ENCODE results near the gene CCR6. TPM values are rescaled to one million over a fixed set of nuclear protein-coding genes. Genes with fewer than 3 reads are reported as not detected.
A peak's percentile ranks its signal among the peaks of the same experiment; 100 is the strongest.
"Not testable (repeated sequence)": the region's sequence is repeated elsewhere in the genome, so short reads cannot be mapped to it uniquely, and the experiment has no call there.

The CCR6 gene
- total RNA-seq, 6 donors from 2014 or later, result 0.34 to 1.9 (median 1.0) TPM; not detected in 3

- not testable (repeated sequence) for H3K9me3 ChIP-seq, H3K27ac ChIP-seq, H3K4me3 ChIP-seq, H3K27me3 ChIP-seq, DNase-seq, H3K4me1 ChIP-seq, H3K36me3 ChIP-seq
- TF ChIP-seq CTCF (IDR thresholded peaks at IDR 0.05), result peak in 4 of 6 experiments; percentile 17 to 39 (median 24)
- peak in 1 of 2 donors; percentile 69 for ATAC-seq (ENCODE audit: low FRiP score in 2 of 2)
- WGBS, 2 donors, result 10 to 13% methylated on average over 4 of the region's 8 CpGs
Observed at GRCh38 chr6:167182913-167183314, 60.0 kb downstream of the CCR6 start.

GRCh38 chr6:167185101-167185500 lies 62.2 kb downstream of the CCR6 start:
- not testable (repeated sequence) for H3K27me3 ChIP-seq; H3K4me3 ChIP-seq; DNase-seq; ATAC-seq (ENCODE audit: low FRiP score in 2 of 2); H3K4me1 ChIP-seq; H3K9me3 ChIP-seq; H3K27ac ChIP-seq; H3K36me3 ChIP-seq
- 77% methylated on average over 3 of the region's 3 CpGs; no CpG with 5 or more reads in 1 of the 2 donors for WGBS, 2 donors

- not testable (repeated sequence) for DNase-seq; H3K4me1 ChIP-seq; H3K27me3 ChIP-seq; H3K27ac ChIP-seq; H3K9me3 ChIP-seq; ATAC-seq (ENCODE audit: low FRiP score in 2 of 2); H3K4me3 ChIP-seq; H3K36me3 ChIP-seq
- WGBS, 2 donors, result 73 to 83% methylated on average over 4 to 8 of the region's 9 CpGs
Observed at GRCh38 chr6:167187275-167187674, 64.4 kb downstream of the CCR6 start.

Other genes with a start within 250 kb of the CCR6 start
- gene RNASET2, start 166.5 kb upstream of the CCR6 start, total RNA-seq, result 100 to 1,000 TPM in 3 of 6 donors, 10 to 100 TPM in 3; 66.4 to 131 (median 94.8) TPM
- gene CEP43, start 123.7 kb upstream of the CCR6 start, total RNA-seq, result 10 to 100 TPM in 4 of 6 donors, 1 to 10 TPM in 2; 7.8 to 70.2 (median 14.1) TPM
- gene GPR31, start 34.9 kb downstream of the CCR6 start, total RNA-seq, result not detected
- not detected for gene UNC93A, start 168.2 kb downstream of the CCR6 start, total RNA-seq
- gene TTLL2, start 202.0 kb downstream of the CCR6 start, total RNA-seq, result not detected

All from upper lobe of left lung (tissue), 6 donors.